Fibroblast of skin of scalp (primary cell): Measurements from ENCODE around the gene CABP1.
"Not testable (repeated sequence)": the region's sequence is repeated elsewhere in the genome, so short reads cannot be mapped to it uniquely, and the experiment has no call there.

Experiments
- DNase-seq: peaks from one replicate; pipeline ENCODE4 v3.0.0-alpha.2; 2013

Gene CABP1

DNA sequence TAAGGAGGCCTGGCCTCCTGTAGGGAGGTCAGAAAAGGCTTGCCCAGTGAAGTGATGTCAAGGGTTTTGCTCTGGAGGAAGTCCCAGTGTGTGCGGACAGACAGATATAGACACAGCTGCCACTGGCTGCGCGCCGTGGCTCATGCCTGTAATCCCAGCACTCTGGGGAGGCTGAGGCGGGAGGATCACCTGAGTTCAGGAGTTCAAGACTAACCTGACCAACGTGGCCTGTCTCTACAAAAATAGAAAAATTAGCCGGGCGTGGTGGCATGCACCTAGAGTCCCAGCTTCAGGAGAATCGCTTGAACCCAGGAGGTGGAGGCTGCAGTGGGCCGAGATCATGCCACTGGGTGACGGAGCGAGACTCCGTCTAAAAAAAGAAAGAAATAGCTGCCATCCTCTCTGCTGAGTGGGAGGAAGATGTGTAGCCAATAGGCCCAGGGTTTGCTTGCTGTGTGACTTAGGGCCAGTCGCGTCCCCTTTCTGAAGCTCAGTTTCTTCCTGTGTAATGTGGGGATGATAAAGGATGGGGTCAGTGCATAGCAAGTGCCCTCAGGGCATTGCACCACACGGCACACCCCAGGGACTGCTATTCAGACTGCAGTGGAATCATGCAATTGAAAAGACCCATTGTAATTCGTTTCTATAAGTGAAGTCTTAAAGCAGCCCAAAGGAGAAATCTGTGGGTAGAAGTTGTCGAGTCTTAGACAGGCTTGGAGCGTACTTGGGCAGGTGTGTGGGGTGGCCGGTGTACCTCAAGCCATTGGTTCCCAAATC lies 27.9 kb downstream of the CABP1 start:
- DNase-seq: no peak

DNA sequence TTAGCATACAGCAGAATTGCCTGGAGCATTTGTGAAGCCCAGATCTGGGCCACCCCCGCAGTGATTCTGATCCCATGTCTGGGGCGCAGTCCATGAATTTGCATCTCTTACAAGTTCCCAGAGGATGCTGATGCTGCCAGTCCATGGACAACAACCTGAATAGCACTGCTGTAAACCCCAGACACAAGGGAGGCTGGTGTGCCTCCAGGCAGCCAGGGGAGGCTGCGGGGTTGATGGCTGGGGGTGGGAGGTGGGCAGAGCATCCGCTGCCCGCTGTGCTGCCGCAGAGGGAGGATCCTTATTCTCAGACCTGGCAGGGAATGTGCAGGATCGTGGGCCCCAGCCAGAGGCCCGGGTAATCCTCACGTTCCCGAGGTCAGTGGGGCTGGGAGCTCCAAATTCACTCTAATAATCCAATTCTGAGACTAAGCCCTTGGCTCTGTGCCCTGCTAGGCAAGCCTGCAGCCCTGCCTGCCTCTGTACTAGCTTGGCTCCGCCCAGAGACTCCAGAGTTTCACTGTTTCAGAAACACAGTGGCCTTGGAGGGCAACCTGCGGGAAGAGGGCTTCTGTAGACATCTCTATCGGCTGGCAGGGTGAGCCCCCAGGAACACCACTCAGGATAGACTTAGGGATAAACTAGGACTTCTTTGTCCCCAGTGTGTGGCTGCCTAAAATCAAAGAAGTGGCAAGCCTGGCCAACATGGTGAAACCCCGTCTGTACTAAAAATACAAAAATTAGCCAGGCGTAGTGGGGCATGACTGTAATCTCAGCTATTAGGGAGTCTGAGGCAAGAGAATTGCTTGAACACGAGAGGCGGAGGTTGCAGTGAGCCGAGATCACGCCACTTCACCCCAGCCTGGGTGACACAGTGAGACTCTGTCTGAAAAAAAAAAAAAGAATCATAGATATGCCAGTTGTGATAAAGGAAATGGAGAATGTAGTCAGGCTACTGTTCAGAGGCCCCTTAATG lies 28.7 kb downstream of the CABP1 start:
- DNase-seq: peak; percentile 26

DNA sequence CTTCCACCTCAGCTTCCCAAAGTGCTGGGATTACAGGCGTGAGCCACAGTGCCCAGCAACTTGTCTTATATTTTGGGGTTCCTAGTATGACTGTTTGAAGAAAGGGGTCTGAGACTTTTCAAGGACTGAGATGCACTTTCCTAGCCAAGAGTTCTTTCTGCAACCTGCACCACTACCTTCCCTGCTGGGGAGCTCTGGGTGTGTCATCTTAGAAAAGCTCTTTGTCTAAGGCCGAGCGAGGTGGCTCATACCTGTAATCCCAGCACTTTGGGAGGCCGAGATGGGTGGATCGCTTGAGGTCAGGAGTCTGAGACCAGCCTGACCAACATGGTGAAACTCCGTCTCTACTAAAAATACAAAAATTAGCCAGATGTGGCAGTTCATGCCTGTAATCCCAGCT lies 29.8 kb downstream of the CABP1 start:
- DNase-seq: not testable (repeated sequence)

GRCh38 chr12:120670667-120671066 lies 30.2 kb downstream of the CABP1 start:
- no peak for DNase-seq

GRCh38 chr12:120674097-120674636 lies 33.7 kb downstream of the CABP1 start:
- DNase-seq: no peak

- peak; percentile 19 for DNase-seq
Observed at GRCh38 chr12:120677765-120678473, 37.5 kb downstream of the CABP1 start.

GRCh38 chr12:120678572-120678971 lies 38.1 kb downstream of the CABP1 start:
- DNase-seq: no peak

DNA sequence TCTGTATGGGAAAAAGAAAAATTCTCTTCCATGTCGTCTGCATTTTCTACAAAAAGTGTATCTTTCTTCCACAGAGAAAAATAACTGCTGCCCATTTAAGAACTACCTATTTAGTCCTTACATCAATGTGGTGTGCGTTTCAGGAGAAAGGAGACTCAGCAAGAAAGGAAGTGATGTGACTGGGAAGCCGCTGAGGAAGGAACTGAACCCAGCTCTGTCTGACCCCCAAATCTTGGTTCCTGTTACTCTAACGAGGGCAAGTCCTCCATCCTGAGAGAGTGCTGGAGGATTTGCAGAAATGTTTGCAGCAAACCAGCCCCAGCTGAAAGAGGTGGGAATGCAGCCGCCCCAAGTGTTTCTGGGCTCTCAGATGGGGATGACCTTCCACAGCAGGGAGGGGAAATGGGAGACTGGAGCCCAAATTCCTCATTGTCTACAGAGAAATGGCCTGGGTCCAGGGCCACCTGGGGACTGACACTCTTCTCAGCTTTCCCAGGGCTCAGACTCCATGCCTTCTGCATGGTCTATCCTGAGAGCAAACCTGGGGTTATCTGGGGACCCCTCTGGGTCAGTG lies 39.8 kb downstream of the CABP1 start:
- no peak for DNase-seq

- no peak for DNase-seq
Observed at GRCh38 chr12:120684523-120684932, 44.1 kb downstream of the CABP1 start.

- no peak for DNase-seq
Observed at GRCh38 chr12:120685522-120685921, 45.1 kb downstream of the CABP1 start.

DNA sequence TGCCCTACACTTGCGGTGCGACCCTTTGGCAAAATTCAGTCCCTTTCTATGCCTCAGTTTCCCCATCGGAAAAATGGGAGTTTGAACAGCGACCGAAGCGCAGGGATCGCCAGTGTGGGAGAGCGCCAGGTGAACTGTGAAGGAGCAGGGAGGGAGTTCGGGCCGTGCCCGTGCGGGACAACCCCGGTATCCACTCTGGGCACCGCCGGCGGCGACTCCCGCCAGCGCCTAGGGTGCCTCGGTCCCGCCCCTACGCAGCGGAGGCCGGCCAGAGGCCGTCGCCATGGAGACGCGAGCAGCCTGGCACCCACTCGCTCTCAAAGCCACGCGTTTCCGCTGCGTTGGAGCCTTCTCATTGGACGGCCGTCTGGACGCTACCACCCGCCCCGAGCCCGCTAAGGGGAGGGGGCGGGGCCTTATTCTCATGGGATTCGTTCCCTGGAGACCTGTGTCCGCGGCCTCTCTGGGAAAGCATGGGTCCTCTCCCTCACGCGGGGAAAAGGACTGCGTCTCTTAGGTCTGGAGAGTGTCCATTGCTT lies 45.8 kb downstream of the CABP1 start:
- DNase-seq: peak; percentile 98

DNA sequence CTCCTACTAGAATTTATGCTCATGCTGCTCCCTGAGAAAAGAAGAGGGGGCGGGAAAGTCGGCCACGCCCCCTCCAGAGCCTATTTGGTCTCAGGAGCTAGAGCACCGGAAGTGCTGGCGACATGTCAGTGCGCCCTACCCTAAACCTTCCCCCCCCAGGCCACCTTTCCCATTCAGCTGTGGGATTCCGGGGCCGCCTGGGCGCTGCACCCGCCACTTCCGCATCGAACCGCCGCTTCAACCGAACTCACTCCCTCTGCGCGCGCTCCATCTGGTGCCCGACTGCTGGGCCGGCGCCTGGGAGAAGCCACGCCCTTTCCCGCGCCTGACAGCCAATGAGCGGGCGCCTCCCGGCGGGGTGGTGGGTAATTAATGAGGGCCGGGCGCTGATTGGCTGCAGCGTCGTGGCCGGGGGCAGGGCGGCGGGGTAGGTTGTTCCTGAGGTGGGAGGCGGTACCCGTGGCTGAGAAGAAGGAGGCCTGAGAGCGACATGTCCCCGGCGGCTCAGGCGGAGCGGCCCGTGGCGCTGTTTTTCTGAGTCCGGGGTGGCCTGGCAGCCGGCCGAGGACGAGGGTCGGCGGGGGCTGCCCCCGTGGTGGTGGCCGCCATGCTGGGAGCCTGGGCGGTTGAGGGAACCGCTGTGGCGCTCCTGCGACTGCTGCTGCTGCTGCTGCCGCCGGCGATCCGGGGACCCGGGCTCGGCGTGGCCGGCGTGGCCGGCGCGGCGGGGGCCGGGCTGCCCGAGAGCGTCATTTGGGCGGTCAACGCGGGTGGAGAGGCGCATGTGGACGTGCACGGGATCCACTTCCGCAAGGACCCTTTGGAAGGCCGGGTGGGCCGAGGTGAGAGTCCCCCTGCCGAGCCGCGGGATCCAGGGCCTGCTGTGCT lies 46.5 kb downstream of the CABP1 start, which contains the start of gene MLEC:
Gene MLEC, plus strand, starts transcription at position 460 of the 888 bp plus-strand sequence. Its CDS starts 148 bp downstream, at position 608.
- DNase-seq: peak; percentile 99

GRCh38 chr12:120687578-120688289 lies 47.3 kb downstream of the CABP1 start:
- no peak for DNase-seq

GRCh38 chr12:120688527-120689071 lies 48.2 kb downstream of the CABP1 start:
- DNase-seq: peak; percentile 18

DNA sequence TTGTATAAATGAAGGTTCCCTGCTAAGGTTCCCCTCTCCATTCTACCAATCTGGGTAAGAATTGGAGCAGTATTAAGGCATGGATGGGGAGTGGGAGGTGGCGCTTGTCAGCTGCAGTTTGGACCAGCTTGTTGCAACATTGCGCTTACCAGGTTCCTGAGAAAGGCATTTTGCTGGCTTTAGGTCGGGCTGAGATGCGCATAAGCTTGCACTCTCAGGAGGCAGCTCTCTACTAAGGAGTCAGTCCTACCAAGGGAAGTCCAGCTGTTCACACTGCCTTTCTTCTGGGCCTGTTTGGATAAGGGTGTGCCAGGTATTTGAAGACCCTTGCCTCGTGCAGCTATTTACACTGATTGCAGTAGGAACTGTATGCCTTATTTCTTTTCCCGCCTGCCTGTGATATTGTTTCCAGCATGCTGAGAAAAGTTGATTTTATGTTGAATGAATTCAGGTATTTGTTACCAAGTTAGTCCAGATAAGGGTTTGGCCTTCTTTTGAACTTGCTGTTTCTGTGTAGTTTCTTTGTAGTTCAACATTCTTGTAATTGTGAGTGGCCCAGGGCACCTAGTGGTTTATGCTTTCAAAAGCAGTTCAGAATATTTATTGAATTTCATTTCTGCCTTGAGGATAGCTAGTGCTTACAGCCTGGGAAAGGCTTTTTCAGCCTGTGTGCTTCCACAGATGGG lies 49.1 kb downstream of the CABP1 start:
- no peak for DNase-seq

GRCh38 chr12:120690083-120690450 lies 49.6 kb downstream of the CABP1 start:
- DNase-seq: no peak

DNA sequence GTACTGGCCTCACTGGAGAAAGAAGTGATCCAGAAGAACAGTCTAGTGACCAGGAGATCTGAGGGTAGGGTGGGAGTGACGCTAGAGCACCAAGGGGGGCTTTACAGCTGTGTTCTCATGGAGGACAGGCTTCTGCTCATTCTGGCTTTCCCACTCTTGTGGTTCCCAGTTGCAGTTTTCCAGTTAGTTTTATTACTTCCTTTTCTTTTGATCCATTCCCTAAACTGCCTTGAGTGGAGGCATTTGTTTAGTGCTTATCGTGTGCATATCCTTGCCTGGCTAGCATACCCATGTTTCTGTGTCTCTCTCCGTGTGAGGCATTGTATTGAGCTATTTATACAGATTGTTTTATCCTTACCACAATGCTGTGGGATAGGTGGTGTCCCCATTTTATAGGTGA lies 50.6 kb downstream of the CABP1 start:
- no peak for DNase-seq

DNA sequence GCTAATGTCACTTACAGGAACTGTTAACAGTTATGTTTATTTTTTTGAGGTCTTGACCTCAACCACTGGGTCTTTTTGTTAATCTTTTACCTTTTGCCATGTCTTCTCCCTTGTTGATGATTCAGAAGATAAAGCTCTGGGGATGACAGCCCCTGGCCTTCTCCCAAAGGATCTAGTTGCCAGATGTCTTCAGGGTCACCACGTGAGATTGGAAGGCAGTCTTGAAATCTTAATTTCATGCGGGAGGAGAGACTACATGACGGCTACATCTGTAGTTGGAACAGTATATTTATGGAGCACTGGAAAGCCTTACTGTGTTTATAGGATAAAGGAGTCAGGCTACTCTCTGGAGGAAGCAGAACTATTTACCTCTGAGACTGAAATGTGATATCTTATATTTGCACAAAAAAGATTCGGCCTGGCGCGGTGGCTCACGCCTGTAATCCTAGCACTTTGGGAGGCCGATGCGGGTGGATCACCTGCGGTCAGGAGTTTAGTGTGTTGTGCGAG lies 52.2 kb downstream of the CABP1 start:
- peak; percentile 14 for DNase-seq

GRCh38 chr12:120693848-120694247 lies 53.4 kb downstream of the CABP1 start:
- DNase-seq: no peak
